Sigmoid colon (tissue), 3 donors: Measurements from ENCODE around the gene DCDC2C.

ENCODE experiments used
- CTCF ChIP-seq, 4 experiments: fragments of 450-650 bp in 3 of 4; fragments of 200-600 bp in 1 of 4; IDR thresholded peaks; one replicate each; pipeline ENCODE4 v1.5.1; 2016 to 2019; ENCODE audit warnings: antibody characterized with exemption in 4 of 4, mild to moderate bottlenecking in 3 of 4, moderate library complexity in 2 of 4
- POLR2A ChIP-seq, 2 donors: fragments of 450-650 bp; IDR thresholded peaks; one replicate each; pipeline ENCODE4 v1.6.1; 2016; ENCODE audit warnings: antibody characterized with exemption in 2 of 2, mild to moderate bottlenecking in 2 of 2, moderate library complexity in 2 of 2

DNA sequence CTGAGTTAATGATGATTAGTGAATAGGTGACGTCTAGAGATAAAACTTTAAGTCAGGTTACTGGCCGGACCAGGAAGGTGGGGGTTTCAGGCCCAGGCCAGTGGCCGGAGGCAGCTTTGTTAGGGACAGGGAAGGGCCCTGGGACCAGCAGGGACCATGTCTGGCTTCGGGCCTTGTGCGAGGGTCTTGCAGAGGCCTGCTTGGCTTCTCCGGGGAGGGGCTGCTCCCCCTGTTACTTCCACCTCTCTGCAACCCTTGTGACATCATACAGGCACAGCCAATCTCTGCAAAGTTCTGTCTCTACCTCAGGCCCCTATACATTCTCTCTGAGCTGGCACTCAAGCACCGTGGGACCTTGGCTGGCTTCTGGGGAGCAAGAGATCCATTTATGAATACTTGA lies 45.5 kb upstream of the DCDC2C start, which contains the start of gene ALLC:
- TF ChIP-seq CTCF (IDR thresholded peaks at IDR 0.05) = no peak
- no peak for TF ChIP-seq POLR2A (IDR thresholded peaks at IDR 0.05)
